ENCODE data around the gene AKAP10.

Gene AKAP10

DNA sequence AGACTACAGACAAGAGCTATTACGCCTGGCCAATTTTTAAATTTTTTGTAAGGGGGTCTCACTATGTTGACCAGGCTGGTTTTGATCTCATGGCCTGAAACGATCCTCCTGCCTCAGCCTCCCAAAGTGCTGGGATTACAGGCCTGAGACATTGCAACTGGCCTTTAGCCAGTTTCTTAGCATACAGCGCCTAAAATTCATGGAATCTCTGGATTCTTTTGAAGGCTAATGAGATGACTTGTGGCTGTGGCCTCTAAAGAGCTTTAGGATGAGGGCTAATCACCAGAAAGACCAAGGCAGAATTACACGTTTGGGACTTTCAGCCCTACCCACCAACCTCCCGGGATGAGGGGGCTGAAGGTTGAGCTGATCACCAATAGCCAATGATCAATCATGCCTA lies 34.6 kb downstream of the AKAP10 start:
- H3K4me3 ChIP-seq (ENCODE audit: low read length): no peak overlapping the region
- H3K4me1 ChIP-seq (ENCODE audit: low read length): no peaks in the 10 kb centered on the region
- peaks cover 67% of the 10 kb centered on the region for H3K79me2 ChIP-seq (ENCODE audit: low read length)
- H3K9ac ChIP-seq (ENCODE audit: low read length): no peak overlapping the region
- no peaks in the 10 kb centered on the region for H4K20me1 ChIP-seq (ENCODE audit: insufficient read depth, low read length)
- no peak overlapping the region for H3K27ac ChIP-seq (ENCODE audit: low read length)
- H3K4me2 ChIP-seq (ENCODE audit: low read depth, low read length): no peak overlapping the region
- no peak overlapping the region for H2AFZ ChIP-seq (ENCODE audit: low read length)
- H3K27me3 ChIP-seq (replicated peaks; ENCODE audit: insufficient read depth, low read length): no peaks in the 10 kb centered on the region
- no peak for DNase-seq
- no peaks in the 10 kb centered on the region for H3K9me3 ChIP-seq (replicated peaks; ENCODE audit: insufficient read depth, low read length)
- H3K36me3 ChIP-seq (replicated peaks; ENCODE audit: insufficient read depth, low read length): peaks cover 4% of the 10 kb centered on the region
- no peaks in the 10 kb centered on the region for H3F3A ChIP-seq (ENCODE audit: insufficient read depth, low read length)
- TF ChIP-seq EZH2 (optimal IDR thresholded peaks at IDR 0.05; ENCODE audit: low read depth, low read length) (no peak), EZH2phosphoT487 (IDR thresholded peaks at IDR 0.05; ENCODE audit: low read length) (no peak), CTCF (IDR thresholded peaks at IDR 0.05; ENCODE audit: low read length) (no peak)
- H3K9me2 ChIP-seq (replicated peaks; ENCODE audit: insufficient read depth, low read length): no peaks in the 10 kb centered on the region

- Histone ChIP-seq H3K36me3 (replicated peaks; ENCODE audit: insufficient read depth, low read length) (peaks cover 3% of the 10 kb centered on the region), H3K9me3 (replicated peaks; ENCODE audit: insufficient read depth, low read length) (no peaks in the 10 kb centered on the region), H3K79me2 (ENCODE audit: low read length) (peaks cover 49% of the 10 kb centered on the region), H3K4me3 (ENCODE audit: low read length) (no peak overlapping the region), H4K20me1 (ENCODE audit: insufficient read depth, low read length) (no peaks in the 10 kb centered on the region), H3F3A (ENCODE audit: insufficient read depth, low read length) (no peaks in the 10 kb centered on the region), H3K27me3 (replicated peaks; ENCODE audit: insufficient read depth, low read length) (no peaks in the 10 kb centered on the region), H3K27ac (ENCODE audit: low read length) (no peak overlapping the region), H3K9me2 (replicated peaks; ENCODE audit: insufficient read depth, low read length) (no peaks in the 10 kb centered on the region), H3K4me1 (ENCODE audit: low read length) (no peaks in the 10 kb centered on the region), H2AFZ (ENCODE audit: low read length) (no peak overlapping the region), H3K4me2 (ENCODE audit: low read depth, low read length) (no peak overlapping the region), H3K9ac (ENCODE audit: low read length) (no peak overlapping the region)
- DNase-seq: no peak
- TF ChIP-seq EZH2 (optimal IDR thresholded peaks at IDR 0.05; ENCODE audit: low read depth, low read length) (no peak), CTCF (IDR thresholded peaks at IDR 0.05; ENCODE audit: low read length) (no peak), EZH2phosphoT487 (IDR thresholded peaks at IDR 0.05; ENCODE audit: low read length) (no peak)
These were observed 36.7 kb downstream of the AKAP10 start for GRCh38 chr17:19940722-19941464.

DNA sequence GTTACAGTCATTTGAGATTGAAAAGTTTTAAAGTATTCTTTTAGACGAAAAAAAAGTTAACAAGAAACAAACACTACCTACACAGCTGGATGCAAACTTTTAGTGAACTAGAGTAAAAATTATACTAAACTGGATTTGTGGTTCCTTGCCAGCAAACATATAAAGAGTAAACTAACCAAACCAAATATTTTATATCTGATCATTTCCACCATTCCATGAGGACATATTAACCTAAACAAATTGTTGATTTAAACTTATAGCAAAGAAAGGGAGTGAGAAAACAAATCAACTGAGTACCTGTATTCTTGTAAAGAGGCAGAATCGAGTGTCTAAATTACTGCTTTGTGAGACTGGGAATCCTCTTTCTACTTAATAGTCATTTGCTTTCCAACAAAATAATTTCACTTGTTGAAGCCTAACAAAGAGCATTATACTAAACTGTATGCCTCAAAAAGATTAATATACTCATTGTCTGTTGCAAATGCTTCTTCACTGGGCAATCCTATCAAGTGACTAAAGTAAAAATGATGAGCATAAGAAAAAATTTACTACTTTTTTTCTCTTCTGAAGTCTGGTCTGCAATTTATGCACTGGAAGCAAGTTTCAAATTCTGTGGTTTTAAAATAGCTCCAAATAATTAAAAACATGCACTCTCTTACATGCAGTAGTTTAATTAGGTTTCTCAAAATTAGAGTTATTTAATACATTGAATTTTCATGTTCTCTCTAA lies 37.5 kb downstream of the AKAP10 start:
- H3K9ac ChIP-seq (ENCODE audit: low read length): no peak overlapping the region
- H3K4me3 ChIP-seq (ENCODE audit: low read length): no peak overlapping the region
- no peaks in the 10 kb centered on the region for H3F3A ChIP-seq (ENCODE audit: insufficient read depth, low read length)
- no peaks in the 10 kb centered on the region for H3K27me3 ChIP-seq (replicated peaks; ENCODE audit: insufficient read depth, low read length)
- no peak overlapping the region for H3K4me2 ChIP-seq (ENCODE audit: low read depth, low read length)
- H3K36me3 ChIP-seq (replicated peaks; ENCODE audit: insufficient read depth, low read length): peaks cover 3% of the 10 kb centered on the region
- no peak for DNase-seq
- H3K9me2 ChIP-seq (replicated peaks; ENCODE audit: insufficient read depth, low read length): no peaks in the 10 kb centered on the region
- no peak overlapping the region for H3K27ac ChIP-seq (ENCODE audit: low read length)
- peaks cover 44% of the 10 kb centered on the region for H3K79me2 ChIP-seq (ENCODE audit: low read length)
- H3K9me3 ChIP-seq (replicated peaks; ENCODE audit: insufficient read depth, low read length): no peaks in the 10 kb centered on the region
- no peaks in the 10 kb centered on the region for H4K20me1 ChIP-seq (ENCODE audit: insufficient read depth, low read length)
- no peak overlapping the region for H2AFZ ChIP-seq (ENCODE audit: low read length)
- TF ChIP-seq EZH2 (optimal IDR thresholded peaks at IDR 0.05; ENCODE audit: low read depth, low read length) (no peak), CTCF (IDR thresholded peaks at IDR 0.05; ENCODE audit: low read length) (no peak), EZH2phosphoT487 (IDR thresholded peaks at IDR 0.05; ENCODE audit: low read length) (no peak)
- H3K4me1 ChIP-seq (ENCODE audit: low read length): no peaks in the 10 kb centered on the region

All from MM.1S (cell line).